Osteocyte (in vitro differentiated cells): ENCODE data around the gene AREG. TPM values are rescaled to one million over a fixed set of nuclear protein-coding genes. Genes with fewer than 3 reads are reported as not detected.

Experiments
- DNase-seq: peaks from one replicate; pipeline ENCODE4 v3.0.0; 2021; ENCODE audit warnings: mixed read lengths; ENCODE audit not compliant: unreplicated experiment; ENCODE audit errors: extremely low spot score
- H3K27ac Mint-ChIP-seq: one replicate; pipeline ENCODE4 v1.8.0; 2021; ENCODE audit warnings: mild to moderate bottlenecking, mixed read lengths; ENCODE audit not compliant: unreplicated experiment
- H3K27me3 Mint-ChIP-seq: one replicate; pipeline ENCODE4 v1.8.0; 2021; ENCODE audit warnings: mixed read lengths; ENCODE audit not compliant: unreplicated experiment
- H3K36me3 Mint-ChIP-seq: one replicate; pipeline ENCODE4 v1.8.0; 2021; ENCODE audit warnings: mixed read lengths; ENCODE audit not compliant: unreplicated experiment
- H3K4me1 Mint-ChIP-seq: one replicate; pipeline ENCODE4 v1.8.0; 2021; ENCODE audit warnings: mixed read lengths; ENCODE audit not compliant: unreplicated experiment
- H3K4me3 Mint-ChIP-seq: one replicate; pipeline ENCODE4 v1.8.0; 2021; ENCODE audit warnings: mild to moderate bottlenecking, moderate library complexity, mixed read lengths; ENCODE audit not compliant: unreplicated experiment
- H3K9me3 Mint-ChIP-seq: one replicate; pipeline ENCODE4 v1.8.0; 2021; ENCODE audit warnings: mixed read lengths; ENCODE audit not compliant: unreplicated experiment
- CTCF ChIP-seq: fragments of 200-600 bp; sonication (generic); IDR thresholded peaks from 2 replicates; pipeline ENCODE4 v1.5.0; 2021; ENCODE audit warnings: antibody characterized with exemption, mild to moderate bottlenecking, moderate library complexity
- total RNA-seq: library from RNA; stranded (reverse); gene quantifications from 2 replicates; pipeline ENCODE4 v1.2.1, GENCODE V29; 2021

Gene AREG
- total RNA-seq, 1 donor from 2014 or later = 0.64 TPM

DNA sequence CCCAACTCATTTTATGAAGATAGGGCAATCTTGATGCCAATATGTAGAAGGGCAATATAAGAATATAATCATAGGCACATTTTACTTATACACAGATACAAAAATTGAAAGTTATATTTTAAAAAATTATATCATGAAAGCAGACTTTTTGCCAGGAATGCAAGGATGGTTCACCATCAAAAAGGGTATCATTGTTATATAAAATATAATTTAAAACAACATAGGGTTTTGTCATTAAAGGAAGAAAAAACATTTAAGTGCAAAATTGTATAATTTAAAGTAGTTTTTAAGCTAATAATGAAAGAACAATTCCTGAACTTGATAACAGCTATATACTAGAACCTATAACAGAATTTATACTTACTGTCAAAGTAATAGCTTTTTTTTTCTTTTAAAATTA, 15.9 kb downstream of the AREG start:
- Mint-ChIP-seq H3K4me3 (no peak overlapping the region), H3K36me3 (peaks cover 4% of the 10 kb centered on the region), H3K9me3 (peaks cover 6% of the 10 kb centered on the region), H3K27ac (no peak overlapping the region), H3K4me1 (no peaks in the 10 kb centered on the region), H3K27me3 (no peaks in the 10 kb centered on the region)
- DNase-seq = no peak
- TF ChIP-seq CTCF = no peak

DNA sequence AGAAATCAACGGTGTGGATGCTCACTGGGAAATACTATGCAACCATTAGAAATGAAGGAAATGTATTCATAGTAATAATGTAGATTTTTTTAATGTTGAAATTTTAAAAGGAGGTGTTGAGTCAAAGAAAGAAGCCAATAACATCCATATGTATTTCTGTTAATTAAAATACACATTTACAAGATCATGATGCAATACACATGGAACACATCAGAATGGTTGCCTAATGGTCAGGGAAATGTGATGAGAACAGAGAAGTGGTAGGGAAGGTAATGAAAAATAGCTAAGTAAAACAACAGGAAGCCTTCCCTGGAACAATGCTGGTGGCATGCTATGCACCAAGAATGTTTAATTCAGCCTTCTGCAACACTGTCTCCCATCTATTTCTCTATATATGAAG, 18.2 kb downstream of the AREG start:
- Mint-ChIP-seq H3K4me1 (no peaks in the 10 kb centered on the region), H3K36me3 (peaks cover 4% of the 10 kb centered on the region), H3K4me3 (no peak overlapping the region), H3K27ac (no peak overlapping the region), H3K9me3 (peaks cover 6% of the 10 kb centered on the region), H3K27me3 (no peaks in the 10 kb centered on the region)
- no peak for DNase-seq
- no peak for TF ChIP-seq CTCF

- no peak for TF ChIP-seq CTCF
- peaks cover 2% of the 10 kb centered on the region for H3K36me3 Mint-ChIP-seq
- no peaks in the 10 kb centered on the region for H3K4me1 Mint-ChIP-seq
- no peaks in the 10 kb centered on the region for H3K27me3 Mint-ChIP-seq
- H3K4me3 Mint-ChIP-seq = no peak overlapping the region
- no peak overlapping the region for H3K27ac Mint-ChIP-seq
- no peak for DNase-seq
- H3K9me3 Mint-ChIP-seq = peaks cover 6% of the 10 kb centered on the region
These were observed 19.4 kb downstream of the AREG start for GRCh38 chr4:74464291-74464690.

GRCh38 chr4:74466242-74466641, 21.3 kb downstream of the AREG start:
- H3K27me3 Mint-ChIP-seq = no peaks in the 10 kb centered on the region
- no peaks in the 10 kb centered on the region for H3K4me1 Mint-ChIP-seq
- no peaks in the 10 kb centered on the region for H3K9me3 Mint-ChIP-seq
- no peak for TF ChIP-seq CTCF
- no peak overlapping the region for H3K4me3 Mint-ChIP-seq
- H3K36me3 Mint-ChIP-seq = no peaks in the 10 kb centered on the region
- no peak for DNase-seq
- H3K27ac Mint-ChIP-seq = no peak overlapping the region

GRCh38 chr4:74471264-74471663, 26.3 kb downstream of the AREG start:
- DNase-seq = no peak
- H3K4me3 Mint-ChIP-seq = no peak overlapping the region
- no peak overlapping the region for H3K27ac Mint-ChIP-seq
- H3K27me3 Mint-ChIP-seq = no peaks in the 10 kb centered on the region
- no peak for TF ChIP-seq CTCF
- no peaks in the 10 kb centered on the region for H3K36me3 Mint-ChIP-seq
- no peaks in the 10 kb centered on the region for H3K9me3 Mint-ChIP-seq
- peaks cover 11% of the 10 kb centered on the region for H3K4me1 Mint-ChIP-seq
